Measurements from ENCODE around the gene IPO11.
"Not testable (repeated sequence)": the region's sequence is repeated elsewhere in the genome, so short reads cannot be mapped to it uniquely, and the experiment has no call there.

Gene IPO11

DNA sequence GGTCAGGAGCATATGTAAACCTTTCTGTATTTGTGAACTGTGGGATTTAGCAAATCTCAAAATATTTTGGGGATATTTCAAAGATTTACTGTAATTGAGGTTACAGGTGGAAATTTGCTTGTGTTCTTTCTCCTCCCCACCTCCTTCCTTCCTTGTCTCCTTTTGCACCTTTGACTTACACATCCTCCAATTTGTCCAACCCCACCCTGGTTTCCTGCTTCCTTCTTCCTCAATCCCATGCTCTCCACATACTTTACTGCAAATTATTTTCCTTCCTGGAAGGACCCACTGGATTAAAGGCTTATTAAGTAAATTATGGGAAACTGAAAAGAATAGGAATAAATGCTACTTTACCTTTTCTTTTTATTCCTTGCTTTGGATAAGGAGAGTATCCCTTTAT, 91.6 kb downstream of the IPO11 start:
- no peak overlapping the region for H3K4me3 ChIP-seq (ENCODE audit: low read depth, low read length)
- no peak for DNase-seq (ENCODE audit: low read depth)
- no peak for TF ChIP-seq POLR2A (IDR thresholded peaks at IDR 0.05; ENCODE audit: extremely low read depth, insufficient read length)
- TF ChIP-seq MYC (IDR thresholded peaks at IDR 0.05; ENCODE audit: low read depth, low read length) = no peak
- TF ChIP-seq, protein P1, sequence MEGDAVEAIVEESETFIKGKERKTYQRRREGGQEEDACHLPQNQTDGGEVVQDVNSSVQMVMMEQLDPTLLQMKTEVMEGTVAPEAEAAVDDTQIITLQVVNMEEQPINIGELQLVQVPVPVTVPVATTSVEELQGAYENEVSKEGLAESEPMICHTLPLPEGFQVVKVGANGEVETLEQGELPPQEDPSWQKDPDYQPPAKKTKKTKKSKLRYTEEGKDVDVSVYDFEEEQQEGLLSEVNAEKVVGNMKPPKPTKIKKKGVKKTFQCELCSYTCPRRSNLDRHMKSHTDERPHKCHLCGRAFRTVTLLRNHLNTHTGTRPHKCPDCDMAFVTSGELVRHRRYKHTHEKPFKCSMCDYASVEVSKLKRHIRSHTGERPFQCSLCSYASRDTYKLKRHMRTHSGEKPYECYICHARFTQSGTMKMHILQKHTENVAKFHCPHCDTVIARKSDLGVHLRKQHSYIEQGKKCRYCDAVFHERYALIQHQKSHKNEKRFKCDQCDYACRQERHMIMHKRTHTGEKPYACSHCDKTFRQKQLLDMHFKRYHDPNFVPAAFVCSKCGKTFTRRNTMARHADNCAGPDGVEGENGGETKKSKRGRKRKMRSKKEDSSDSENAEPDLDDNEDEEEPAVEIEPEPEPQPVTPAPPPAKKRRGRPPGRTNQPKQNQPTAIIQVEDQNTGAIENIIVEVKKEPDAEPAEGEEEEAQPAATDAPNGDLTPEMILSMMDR (IDR thresholded peaks at IDR 0.05; ENCODE audit: low read depth, low read length) = no peak
- TF ChIP-seq, protein P2, sequence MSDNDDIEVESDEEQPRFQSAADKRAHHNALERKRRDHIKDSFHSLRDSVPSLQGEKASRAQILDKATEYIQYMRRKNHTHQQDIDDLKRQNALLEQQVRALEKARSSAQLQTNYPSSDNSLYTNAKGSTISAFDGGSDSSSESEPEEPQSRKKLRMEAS (IDR thresholded peaks at IDR 0.05; ENCODE audit: low read depth, low read length) = no peak

DNA sequence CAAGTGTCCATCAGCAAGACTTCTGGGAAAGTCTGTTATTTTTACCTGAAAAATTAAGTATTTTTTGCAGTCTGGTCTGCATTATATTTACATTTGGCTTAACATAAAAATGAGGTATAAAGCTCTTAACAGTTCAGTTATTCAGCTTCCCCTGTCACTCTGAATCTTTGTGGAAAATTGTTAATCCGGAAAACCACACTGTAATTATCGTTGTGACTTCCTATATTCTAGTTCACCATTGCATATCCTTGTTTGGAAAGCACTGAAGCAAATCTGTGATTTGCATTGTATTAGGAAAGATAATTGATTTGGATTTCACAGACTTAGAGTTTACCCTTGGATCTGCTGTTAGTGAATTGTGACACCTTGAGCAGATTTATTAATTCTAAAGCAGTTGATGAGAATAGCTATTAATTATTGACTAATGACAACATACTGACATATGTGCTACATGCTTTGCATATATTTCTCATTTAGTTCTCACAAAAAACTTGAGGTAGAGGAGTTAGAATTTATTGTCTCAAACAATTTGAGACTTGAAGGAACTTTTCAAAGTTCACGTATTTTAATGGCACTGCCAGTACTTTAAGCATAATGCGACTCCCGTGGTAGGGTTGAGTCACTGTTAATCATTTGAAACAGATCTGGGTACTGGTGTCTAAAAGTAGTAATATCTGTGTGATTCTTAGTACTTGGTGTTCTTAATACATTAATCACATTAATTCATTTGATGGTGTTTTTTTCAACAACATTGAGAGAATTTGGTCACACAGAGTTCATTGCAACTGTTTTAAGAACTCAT, 94.3 kb downstream of the IPO11 start:
- TF ChIP-seq, protein P1 (IDR thresholded peaks at IDR 0.05; ENCODE audit: low read depth, low read length) = no peak
- TF ChIP-seq MYC (IDR thresholded peaks at IDR 0.05; ENCODE audit: low read depth, low read length) = no peak
- TF ChIP-seq, protein P2 (IDR thresholded peaks at IDR 0.05; ENCODE audit: low read depth, low read length) = no peak
- TF ChIP-seq POLR2A (IDR thresholded peaks at IDR 0.05; ENCODE audit: extremely low read depth, insufficient read length) = no peak
- DNase-seq (ENCODE audit: low read depth) = no peak

DNA sequence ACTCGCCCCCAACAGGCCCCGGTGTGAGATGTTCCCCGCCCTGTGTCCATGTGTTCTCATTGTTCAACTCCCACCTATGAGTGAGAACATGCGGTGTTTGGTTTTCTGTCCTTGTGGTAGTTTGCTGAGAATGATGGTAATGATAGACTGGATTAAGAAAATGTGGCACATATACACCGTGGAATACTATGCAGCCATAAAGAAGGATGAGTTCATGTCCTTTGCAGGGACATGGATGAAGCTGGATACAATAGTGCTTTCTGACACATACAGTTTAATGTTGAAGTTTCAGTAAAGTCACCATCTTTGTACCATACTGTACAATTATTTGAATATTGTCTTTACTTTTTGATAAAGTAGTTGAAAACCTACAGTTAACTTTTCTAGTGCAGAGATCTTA, 96.2 kb downstream of the IPO11 start:
- not testable (repeated sequence) for H3K4me3 ChIP-seq (ENCODE audit: low read depth, low read length); DNase-seq (ENCODE audit: low read depth)

More for the DNA sequence above, 94.3 kb downstream of the IPO11 start:
- H3K4me3 ChIP-seq (ENCODE audit: low read depth, low read length) = no peak overlapping the region

DNA sequence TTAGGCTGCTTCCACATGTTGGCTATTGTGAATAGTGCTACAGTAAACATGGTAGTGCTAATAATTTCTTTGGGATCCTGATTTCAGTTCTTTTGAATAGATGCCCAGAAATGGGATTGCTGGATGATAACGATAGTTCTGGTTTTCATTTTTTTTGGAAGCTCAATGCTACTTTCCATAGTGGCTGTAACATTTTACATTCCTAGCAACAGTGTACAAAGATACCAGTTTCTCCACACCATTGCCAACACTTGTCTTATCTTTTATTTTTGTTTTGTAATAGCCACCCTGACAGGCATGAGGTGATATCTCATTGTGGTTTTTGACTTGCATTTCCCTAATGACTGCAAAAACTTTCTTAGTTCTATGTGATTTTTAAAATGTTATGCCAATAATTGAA, 97.2 kb downstream of the IPO11 start:
- no peak overlapping the region for H3K4me3 ChIP-seq (ENCODE audit: low read depth, low read length)
- no peak for DNase-seq (ENCODE audit: low read depth)
- TF ChIP-seq POLR2A (IDR thresholded peaks at IDR 0.05; ENCODE audit: extremely low read depth, insufficient read length) (no peak), MYC (IDR thresholded peaks at IDR 0.05; ENCODE audit: low read depth, low read length) (no peak)
- TF ChIP-seq, protein P2 (IDR thresholded peaks at IDR 0.05; ENCODE audit: low read depth, low read length) = no peak
- TF ChIP-seq, protein P1 (IDR thresholded peaks at IDR 0.05; ENCODE audit: low read depth, low read length) = no peak

DNA sequence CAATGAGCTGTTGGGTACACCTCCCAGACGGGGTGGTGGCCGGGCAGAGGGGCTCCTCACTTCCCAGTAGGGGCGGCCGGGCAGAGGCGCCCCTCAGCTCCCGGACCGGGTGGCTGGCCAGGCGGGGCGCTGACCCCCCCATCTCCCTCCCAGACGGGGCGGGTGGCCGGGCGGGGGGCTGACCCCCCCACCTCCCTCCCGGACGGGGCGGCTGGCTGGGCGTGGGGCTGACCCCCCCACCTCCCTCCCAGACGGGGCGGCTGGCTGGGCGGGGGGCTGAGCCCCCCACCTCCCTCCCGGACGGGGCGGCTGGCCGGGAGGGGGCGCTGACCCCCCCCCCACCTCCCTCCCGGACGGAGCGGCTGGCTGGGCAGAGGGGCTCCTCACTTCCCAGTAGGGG, 100.5 kb downstream of the IPO11 start:
- not testable (repeated sequence) for DNase-seq (ENCODE audit: low read depth); H3K4me3 ChIP-seq (ENCODE audit: low read depth, low read length)

DNA sequence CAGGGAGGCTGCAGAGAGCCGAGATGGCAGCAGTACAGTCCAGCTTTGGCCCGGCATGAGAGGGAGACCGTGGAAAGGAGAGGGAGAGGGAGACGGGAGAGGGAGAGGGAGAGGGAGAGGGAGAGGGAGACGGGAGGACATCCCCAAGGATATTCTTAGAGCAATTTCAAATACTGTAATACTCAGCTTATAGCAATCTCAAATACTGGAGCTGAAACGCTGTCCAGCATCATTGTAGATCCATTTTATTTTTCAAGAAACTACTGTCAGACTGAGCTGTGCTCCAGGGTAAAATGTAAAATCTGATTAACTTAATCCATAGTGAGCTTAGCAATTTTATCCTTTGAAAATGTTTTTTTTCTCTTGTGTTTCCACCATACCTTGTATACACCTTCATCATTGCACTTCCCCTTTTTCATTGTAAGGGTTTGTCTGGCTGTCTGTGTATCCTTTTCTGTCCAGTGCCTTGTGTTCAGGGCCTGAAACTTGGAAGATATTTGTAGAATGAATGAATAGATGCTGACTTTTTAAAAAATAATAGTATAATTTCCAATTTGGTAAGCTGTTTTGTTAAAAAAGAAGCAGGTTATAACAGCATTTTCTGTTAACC, 102.1 kb downstream of the IPO11 start:
- TF ChIP-seq, protein P2 (IDR thresholded peaks at IDR 0.05; ENCODE audit: low read depth, low read length) = no peak
- TF ChIP-seq MYC (IDR thresholded peaks at IDR 0.05; ENCODE audit: low read depth, low read length) (no peak), POLR2A (IDR thresholded peaks at IDR 0.05; ENCODE audit: extremely low read depth, insufficient read length) (no peak)
- TF ChIP-seq, protein P1 (IDR thresholded peaks at IDR 0.05; ENCODE audit: low read depth, low read length) = no peak
- DNase-seq (ENCODE audit: low read depth) = no peak

DNA sequence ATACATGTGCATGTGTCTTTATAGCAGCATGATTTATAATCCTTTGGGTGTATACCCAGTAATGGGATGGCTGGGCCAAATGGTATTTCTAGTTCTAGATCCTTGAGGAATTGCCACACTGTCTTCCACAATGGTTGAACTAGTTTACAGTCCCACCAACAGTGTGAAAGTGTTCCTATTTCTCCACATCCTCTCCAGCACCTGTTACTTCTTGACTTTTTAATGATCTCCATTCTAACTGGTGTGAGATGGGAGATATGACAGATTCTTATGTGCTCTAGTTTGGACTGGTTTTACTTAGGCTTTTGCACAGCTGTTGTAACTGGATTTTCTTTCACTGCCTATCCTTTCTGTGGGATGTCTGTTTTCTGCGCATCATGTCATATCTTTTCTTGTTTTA, 108.2 kb downstream of the IPO11 start:
- not testable (repeated sequence) for DNase-seq (ENCODE audit: low read depth); H3K4me3 ChIP-seq (ENCODE audit: low read depth, low read length)

More for the DNA sequence above, 102.1 kb downstream of the IPO11 start:
- H3K4me3 ChIP-seq (ENCODE audit: low read depth, low read length) = no peak overlapping the region
